Bronchial epithelial cell (primary cell): ENCODE measurements around the gene GNS. TPM values are rescaled to one million over a fixed set of nuclear protein-coding genes. Genes with fewer than 3 reads are reported as not detected.

Experiments
- DNase-seq: peaks from one replicate; pipeline ENCODE4 v3.0.0-alpha.2; 2010; ENCODE audit warnings: low read depth
- FAIRE-seq: peaks from 2 replicates; lab custom pipeline; 2011; peaks lifted over from hg19 to GRCh38; lab: Jason Lieb, UNC
- H3K27me3 ChIP-seq: 2 replicates; pipeline ENCODE4 v1.5.1; 2011; ENCODE audit warnings: low read length; ENCODE audit not compliant: control insufficient read depth, insufficient read depth
- H3K36me3 ChIP-seq: 2 replicates; pipeline ENCODE4 v1.5.1; 2011; ENCODE audit warnings: low read length; ENCODE audit not compliant: control insufficient read depth, insufficient read depth
- H3K4me3 ChIP-seq: 2 replicates; pipeline ENCODE4 v1.5.1; 2011; ENCODE audit warnings: mild to moderate bottlenecking, low read depth, low read length, control low read depth
- CTCF ChIP-seq: IDR thresholded peaks from 2 replicates; pipeline ENCODE4 v1.5.1; 2011; ENCODE audit warnings: mild to moderate bottlenecking, moderate library complexity, low read length, control low read depth, inconsistent platforms; ENCODE audit not compliant: insufficient read depth, severe bottlenecking
- total RNA-seq: library from RNA; depleted of rRNA; stranded (reverse); fragments of >200 nt; gene quantifications from 2 replicates; pipeline ENCODE4 v1.2.1, GENCODE V29; 2014

GNS gene
- total RNA-seq, 1 donor from 2014 or later: 99.0 TPM

- Histone ChIP-seq H3K4me3 (no peak overlapping the region), H3K27me3 (no peaks in the 10 kb centered on the region), H3K36me3 (no peaks in the 10 kb centered on the region)
- DNase-seq (no peak), FAIRE-seq (no peak)
- TF ChIP-seq CTCF: no peak
Measured at GRCh38 chr12:64699504-64700115, 59.6 kb downstream of the GNS start.

- H3K4me3 ChIP-seq: no peak overlapping the region
- no peak for FAIRE-seq
- no peaks in the 10 kb centered on the region for H3K27me3 ChIP-seq
- peak; percentile 44 for DNase-seq
- no peaks in the 10 kb centered on the region for H3K36me3 ChIP-seq
- TF ChIP-seq CTCF: peak; percentile 17
Measured at GRCh38 chr12:64696080-64696741, 63.0 kb downstream of the GNS start.

GRCh38 chr12:64695550-64695949 is 63.7 kb downstream of the GNS start:
- no peak overlapping the region for H3K4me3 ChIP-seq
- no peak for FAIRE-seq
- H3K36me3 ChIP-seq: no peaks in the 10 kb centered on the region

GRCh38 chr12:64694130-64695040 is 64.8 kb downstream of the GNS start:
- no peaks in the 10 kb centered on the region for H3K36me3 ChIP-seq

More at GRCh38 chr12:64695550-64695949, 63.7 kb downstream of the GNS start:
- DNase-seq: no peak
- no peaks in the 10 kb centered on the region for H3K27me3 ChIP-seq
- TF ChIP-seq CTCF: no peak

More at GRCh38 chr12:64694130-64695040, 64.8 kb downstream of the GNS start:
- FAIRE-seq (no peak), DNase-seq (no peak)
- no peak overlapping the region for H3K4me3 ChIP-seq
- TF ChIP-seq CTCF: no peak
- no peaks in the 10 kb centered on the region for H3K27me3 ChIP-seq
